MCF 10A (cell line): Measurements from ENCODE around the gene SEC14L2. TPM values are rescaled to one million over a fixed set of nuclear protein-coding genes. Genes with fewer than 3 reads are reported as not detected.

ENCODE experiments used
- BruUV-seq: library from RNA; stranded (reverse); fragments of 400-500 nt; replicated peaks from 2 replicates; lab custom pipeline; 2021; lab: Mats Ljungman, UMichigan
- CTCF ChIA-PET: fragments of 300-600 bp; sonication (Branson Sonifier 250); formaldehyde crosslinking; extraction: SDS; loops from one replicate; lab custom pipeline; 2021; ENCODE audit warnings: antibody characterized with exemption, inconsistent platforms; lab: Yijun Ruan, JAX
- POLR2A ChIA-PET: fragments of 300-600, 350-650 bp; sonication (Branson Sonifier 250); formaldehyde crosslinking; extraction: SDS; loops from one replicate; lab custom pipeline; 2020; ENCODE audit warnings: antibody characterized with exemption, inconsistent platforms; lab: Yijun Ruan, JAX
- DNase-seq: peaks from one replicate; pipeline ENCODE4 v3.0.0-alpha.2; 2018; ENCODE audit not compliant: unreplicated experiment
- H3K27ac Mint-ChIP-seq: one replicate; pipeline ENCODE4 v1.8.0; 2022; ENCODE audit warnings: mild to moderate bottlenecking, low read depth, mixed read lengths; ENCODE audit not compliant: unreplicated experiment
- H3K27me3 Mint-ChIP-seq: one replicate; pipeline ENCODE4 v1.8.0; 2022; ENCODE audit warnings: mixed read lengths; ENCODE audit not compliant: insufficient read depth, unreplicated experiment
- H3K36me3 Mint-ChIP-seq: one replicate; pipeline ENCODE4 v1.8.0; 2022; ENCODE audit warnings: mild to moderate bottlenecking, moderate library complexity, mixed read lengths; ENCODE audit not compliant: insufficient read depth, unreplicated experiment
- H3K4me1 Mint-ChIP-seq: one replicate; pipeline ENCODE4 v1.8.0; 2022; ENCODE audit warnings: mixed read lengths; ENCODE audit not compliant: insufficient read depth, unreplicated experiment
- H3K4me3 Mint-ChIP-seq: one replicate; pipeline ENCODE4 v1.8.0; 2022; ENCODE audit warnings: mild to moderate bottlenecking, moderate library complexity, mixed read lengths; ENCODE audit not compliant: unreplicated experiment
- H3K9me3 Mint-ChIP-seq: one replicate; pipeline ENCODE4 v1.8.0; 2022; ENCODE audit warnings: mixed read lengths; ENCODE audit not compliant: unreplicated experiment
- CTCF ChIP-seq: fragments of 200-600 bp; IDR thresholded peaks from one replicate; pipeline ENCODE4 v1.8.0; 2022; ENCODE audit warnings: antibody characterized with exemption, mild to moderate bottlenecking; ENCODE audit not compliant: unreplicated experiment
- intact Hi-C: fragments of 100-400 bp; cut with micrococcal nuclease; formaldehyde crosslinking; loops from 2 replicates; pipeline ENCODE4 v1.14.1; 2022
- total RNA-seq: library from RNA; stranded (reverse); gene quantifications from 2 replicates; pipeline ENCODE4 v1.2.3, GENCODE V29; 2022

The SEC14L2 gene
- total RNA-seq, 1 experiment from 2014 or later, result 29.1 TPM

GRCh38 chr22:30375312-30375849 is 21.4 kb upstream of the SEC14L2 start:
- CTCF ChIA-PET, result interaction anchor here (1.9 to 3.2 kb wide), 3 partner anchors 10 to 87 kb away, joined by 12 to 15 read pairs (median 13); partner anchors contain the start of genes CASTOR1 and RNF215
- no peak for DNase-seq
- no peaks in the 10 kb centered on the region for H3K9me3 Mint-ChIP-seq
- intact Hi-C loops, result no loop called here
- peaks cover 11% of the 10 kb centered on the region for H3K36me3 Mint-ChIP-seq
- no peak for TF ChIP-seq CTCF
- H3K4me3 Mint-ChIP-seq, result no peak overlapping the region
- H3K4me1 Mint-ChIP-seq, result no peaks in the 10 kb centered on the region
- no TSS peak for BruUV-seq
- POLR2A ChIA-PET, result no interaction called here
- no peaks in the 10 kb centered on the region for H3K27me3 Mint-ChIP-seq
- no peak overlapping the region for H3K27ac Mint-ChIP-seq

GRCh38 chr22:30380011-30380410 is 16.8 kb upstream of the SEC14L2 start:
- no peak overlapping the region for H3K4me3 Mint-ChIP-seq
- H3K36me3 Mint-ChIP-seq, result peaks cover 8% of the 10 kb centered on the region
- H3K27me3 Mint-ChIP-seq, result no peaks in the 10 kb centered on the region
- POLR2A ChIA-PET, result interaction anchor here (0.7 kb wide), 1 partner anchor 50 kb away, joined by 3 read pairs; no protein-coding TSS in a partner anchor
- H3K4me1 Mint-ChIP-seq, result no peaks in the 10 kb centered on the region
- CTCF ChIA-PET, result interaction anchor here (0.6 to 2.9 kb wide), 3 partner anchors 12 to 473 kb away, joined by 3 to 13 read pairs (median 3); no protein-coding TSS in a partner anchor
- H3K27ac Mint-ChIP-seq, result no peak overlapping the region
- DNase-seq, result no peak
- no peak for TF ChIP-seq CTCF
- intact Hi-C loops, result no loop called here
- H3K9me3 Mint-ChIP-seq, result no peaks in the 10 kb centered on the region
- no TSS peak for BruUV-seq

- CTCF ChIA-PET, result interaction anchor here (0.5 to 2.9 kb wide), 6 partner anchors 8 to 274 kb away, joined by 3 to 13 read pairs (median 4); no protein-coding TSS in a partner anchor
- TF ChIP-seq CTCF, result no peak
- H3K9me3 Mint-ChIP-seq, result no peaks in the 10 kb centered on the region
- POLR2A ChIA-PET, result no interaction called here
- intact Hi-C loops, result no loop called here
- H3K27ac Mint-ChIP-seq, result no peak overlapping the region
- BruUV-seq, result no TSS peak
- H3K36me3 Mint-ChIP-seq, result peaks cover 8% of the 10 kb centered on the region
- DNase-seq, result no peak
- peaks cover 3% of the 10 kb centered on the region for H3K4me1 Mint-ChIP-seq
- H3K27me3 Mint-ChIP-seq, result no peaks in the 10 kb centered on the region
- no peak overlapping the region for H3K4me3 Mint-ChIP-seq
Measured at GRCh38 chr22:30381264-30381663, 15.6 kb upstream of the SEC14L2 start.

- H3K27ac Mint-ChIP-seq, result no peak overlapping the region
- intact Hi-C loops, result no loop called here
- ChIA-PET CTCF (interaction anchor here (0.9 to 2.9 kb wide), 3 partner anchors 9 to 274 kb away, joined by 3 to 13 read pairs (median 8); no protein-coding TSS in a partner anchor), POLR2A (interaction anchor here (1.0 kb wide), 1 partner anchor 32 kb away, joined by 3 read pairs; no protein-coding TSS in a partner anchor)
- H3K4me1 Mint-ChIP-seq, result peaks cover 9% of the 10 kb centered on the region
- BruUV-seq, result no TSS peak
- no peak for DNase-seq
- H3K9me3 Mint-ChIP-seq, result no peaks in the 10 kb centered on the region
- TF ChIP-seq CTCF, result no peak
- H3K36me3 Mint-ChIP-seq, result peaks cover 14% of the 10 kb centered on the region
- no peaks in the 10 kb centered on the region for H3K27me3 Mint-ChIP-seq
- H3K4me3 Mint-ChIP-seq, result no peak overlapping the region
Measured at GRCh38 chr22:30382340-30382739, 14.5 kb upstream of the SEC14L2 start.
